GM12875 (cell line): ENCODE results near the gene CCDC92B.

Experiments
- H3K4me3 ChIP-seq: one replicate; pipeline ENCODE4 v1.5.1; 2011; ENCODE audit warnings: low read depth, low read length, control low read depth
- CTCF ChIP-seq: IDR thresholded peaks from 2 replicates; pipeline ENCODE4 v1.5.1; 2011; ENCODE audit warnings: low read depth, mild to moderate bottlenecking, control low read depth, inconsistent platforms, low read length, moderate library complexity, borderline replicate concordance; ENCODE audit not compliant: insufficient read depth

The CCDC92B gene

GRCh38 chr17:2734939-2735338, 14.5 kb downstream of the CCDC92B start:
- no peak for TF ChIP-seq CTCF
- H3K4me3 ChIP-seq: no peak overlapping the region

- H3K4me3 ChIP-seq: no peak overlapping the region
- TF ChIP-seq CTCF: no peak
Measured at GRCh38 chr17:2731807-2732206, 17.6 kb downstream of the CCDC92B start.

- H3K4me3 ChIP-seq: no peak overlapping the region
- no peak for TF ChIP-seq CTCF
Measured at GRCh38 chr17:2730764-2731353, 18.6 kb downstream of the CCDC92B start.

GRCh38 chr17:2724784-2725164, 24.7 kb downstream of the CCDC92B start:
- no peak overlapping the region for H3K4me3 ChIP-seq

GRCh38 chr17:2723997-2724783, 25.3 kb downstream of the CCDC92B start:
- H3K4me3 ChIP-seq: no peak overlapping the region
- TF ChIP-seq CTCF: no peak

More at GRCh38 chr17:2724784-2725164, 24.7 kb downstream of the CCDC92B start:
- no peak for TF ChIP-seq CTCF

GRCh38 chr17:2723505-2723996, 25.9 kb downstream of the CCDC92B start:
- H3K4me3 ChIP-seq: no peak overlapping the region
- no peak for TF ChIP-seq CTCF

GRCh38 chr17:2722611-2723010, 26.8 kb downstream of the CCDC92B start:
- H3K4me3 ChIP-seq: no peak overlapping the region
- TF ChIP-seq CTCF: no peak
